Tibial artery (tissue), 4 donors: ENCODE data around the gene PSME1.

Experiments
- DNase-seq, 2 donors: peaks; one replicate each; pipeline ENCODE4 v3.0.0-alpha.2; 2019
- H3K27ac ChIP-seq, 2 donors: fragments of 200-600 bp; sonication (generic) in 1 of 2; 1 replicate in 1 of 2; 2 replicates in 1 of 2; pipeline ENCODE4 v1.5.1; 2018 to 2019; ENCODE audit warnings: mild to moderate bottlenecking in 1 of 2
- H3K27me3 ChIP-seq, 2 donors: fragments of 200-600 bp; sonication (generic) in 1 of 2; one replicate each; pipeline versions ENCODE4 v1.5.1 to v1.6.0; 2016 to 2019
- H3K36me3 ChIP-seq, 3 donors: fragments of 200-600 bp; sonication (generic) in 2 of 3; one replicate each; pipeline ENCODE4 v1.5.1; 2016 to 2019; ENCODE audit warnings: mild to moderate bottlenecking in 2 of 3
- H3K4me1 ChIP-seq, 4 donors: fragments of 200-600 bp; sonication (generic) in 2 of 4; 1 replicate in 3 of 4; 2 replicates in 1 of 4; pipeline ENCODE4 v1.5.1; 2016 to 2019
- H3K4me3 ChIP-seq, 2 donors: fragments of 200-600 bp; sonication (generic) in 1 of 2; 1 replicate in 1 of 2; 2 replicates in 1 of 2; pipeline ENCODE4 v1.5.1; 2018 to 2019; ENCODE audit warnings: mild to moderate bottlenecking in 2 of 2
- H3K9me3 ChIP-seq, 3 donors: fragments of 200-600 bp; sonication (generic) in 1 of 3; one replicate each; pipeline ENCODE4 v1.5.1; 2016 to 2019
- CTCF ChIP-seq, 2 experiments: fragments of 200-600 bp in 1 of 2; fragments of 450-650 bp in 1 of 2; IDR thresholded peaks; one replicate each; pipeline ENCODE4 v1.5.1; 2017 to 2019; ENCODE audit warnings: antibody characterized with exemption in 2 of 2, mild to moderate bottlenecking in 1 of 2, moderate library complexity in 1 of 2
- intact Hi-C: fragments of 100-400 bp; cut with DNase I; formaldehyde crosslinking; loops from one replicate; pipeline ENCODE4 v1.15.0; 2023; ENCODE audit warnings: low total_unique reads

PSME1 gene

GRCh38 chr14:24141097-24141880, 5.3 kb downstream of the PSME1 start, which contains the start of gene EMC9:
TSS of gene EMC9 (minus strand) at chr14:24141591. CDS start at chr14:24141304, 287 bp downstream.
- peak; percentile 63 to 65 for TF ChIP-seq CTCF (IDR thresholded peaks at IDR 0.05)
- Histone ChIP-seq H3K9me3 (no peaks in the 10 kb centered on the region), H3K4me3 (peak within 1 kb of the TSS; percentile 86 to 93), H3K4me1 (peaks cover 7 to 58% (median 42%) of the 10 kb centered on the region in 4 donors), H3K27ac (peak within 1 kb of the TSS; percentile 91 to 92), H3K36me3 (peaks cover 12 to 24% (median 24%) of the 10 kb centered on the region in 3 donors), H3K27me3 (no peaks in the 10 kb centered on the region)
- peak; percentile 100 for DNase-seq
- intact Hi-C loops: no loop called here

- no peak for TF ChIP-seq CTCF (IDR thresholded peaks at IDR 0.05)
- DNase-seq: no peak
- H3K9me3 ChIP-seq: no peaks in the 10 kb centered on the region
- H3K4me3 ChIP-seq: no peak overlapping the region
- H3K27me3 ChIP-seq: no peaks in the 10 kb centered on the region
- peaks cover 6 to 12% (median 12%) of the 10 kb centered on the region in 3 donors for H3K36me3 ChIP-seq
- intact Hi-C loops: no loop called here
- no peak overlapping the region for H3K27ac ChIP-seq
- H3K4me1 ChIP-seq: peaks cover 17 to 50% (median 39%) of the 10 kb centered on the region in 4 donors
These were observed 7.5 kb downstream of the PSME1 start for GRCh38 chr14:24143511-24143910.

DNA sequence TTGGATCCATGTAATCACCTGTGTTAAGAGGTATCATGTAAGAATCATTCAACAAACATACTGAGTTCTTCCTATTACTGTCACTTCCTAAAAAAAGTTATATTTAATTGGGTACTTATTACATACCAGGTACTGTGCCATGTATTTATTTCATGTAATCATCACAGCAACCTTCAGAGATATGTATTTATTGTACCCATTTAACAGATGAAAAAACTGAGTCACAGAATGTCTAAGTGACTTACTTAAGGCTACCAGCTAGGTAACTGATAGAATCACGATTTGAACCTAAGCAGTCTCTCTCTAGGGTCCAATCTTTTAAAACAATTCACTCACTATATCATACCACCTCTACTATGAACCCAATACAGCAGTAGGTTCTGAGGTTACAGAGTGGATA, 8.5 kb downstream of the PSME1 start:
- no peak overlapping the region for H3K4me3 ChIP-seq
- H3K36me3 ChIP-seq: peaks cover 4 to 12% (median 10%) of the 10 kb centered on the region in 3 donors
- peaks cover 18 to 52% (median 38%) of the 10 kb centered on the region in 4 donors for H3K4me1 ChIP-seq
- no peaks in the 10 kb centered on the region for H3K27me3 ChIP-seq
- no peaks in the 10 kb centered on the region for H3K9me3 ChIP-seq
- TF ChIP-seq CTCF (IDR thresholded peaks at IDR 0.05): no peak
- intact Hi-C loops: no loop called here
- no peak overlapping the region for H3K27ac ChIP-seq
- DNase-seq: no peak

GRCh38 chr14:24145219-24145618, 9.2 kb downstream of the PSME1 start:
- Histone ChIP-seq H3K36me3 (peaks cover 11 to 17% (median 16%) of the 10 kb centered on the region in 3 donors), H3K4me3 (no peak overlapping the region), H3K27ac (peak overlapping the region; percentile 86 to 87), H3K27me3 (no peaks in the 10 kb centered on the region), H3K4me1 (peaks cover 18 to 45% (median 31%) of the 10 kb centered on the region in 4 donors), H3K9me3 (no peaks in the 10 kb centered on the region)
- intact Hi-C loops: loop anchor here (5.0 kb wide), 1 partner anchor 42 kb away; the partner anchor contains the start of gene IPO4
- no peak for TF ChIP-seq CTCF (IDR thresholded peaks at IDR 0.05)
- no peak for DNase-seq

GRCh38 chr14:24145690-24146452, 9.9 kb downstream of the PSME1 start:
- TF ChIP-seq CTCF (IDR thresholded peaks at IDR 0.05): no peak
- DNase-seq: no peak
- Histone ChIP-seq H3K36me3 (peaks cover 16 to 24% (median 22%) of the 10 kb centered on the region in 3 donors), H3K27ac (peak overlapping the region; percentile 86 to 87), H3K27me3 (no peaks in the 10 kb centered on the region), H3K4me3 (peak overlapping the region; percentile 79 to 92), H3K9me3 (no peaks in the 10 kb centered on the region), H3K4me1 (peaks cover 18 to 38% (median 28%) of the 10 kb centered on the region in 4 donors)
- intact Hi-C loops: loop anchor here (5.0 kb wide), 1 partner anchor 41 kb away; the partner anchor contains the start of gene IPO4
